ENCODE results near the gene ZNF385C.

- TF ChIP-seq EZH2 (IDR thresholded peaks at IDR 0.05; ENCODE audit: insufficient read depth, poor library complexity, severe bottlenecking): no peak
- no peak for TF ChIP-seq EZH2phosphoT487 (IDR thresholded peaks at IDR 0.05; ENCODE audit: insufficient read depth, low read depth)
Measured at GRCh38 chr17:42050393-42051012, 47.8 kb downstream of the ZNF385C start, which contains the start of gene C17orf113.
